Heart left ventricle (tissue), 13 donors: ENCODE measurements around the gene DDX53.

Experiments used
- CTCF ChIP-seq, 12 donors: fragments of 200-600 bp; sonication (generic) in 4 of 12; IDR thresholded peaks; one replicate each; pipeline versions ENCODE4 v1.5.0 to v1.8.0; 2018 to 2022; ENCODE audit warnings: antibody characterized with exemption in 12 of 12, mild to moderate bottlenecking in 5 of 12
- POLR2A ChIP-seq, 2 donors: fragments of 450-650 bp; IDR thresholded peaks; one replicate each; pipeline ENCODE4 v1.6.1; 2017; ENCODE audit warnings: antibody characterized with exemption in 2 of 2, mild to moderate bottlenecking in 2 of 2, moderate library complexity in 2 of 2
- donor health status: ischemic (EF 13 %, LVEDD 7.1; RV severe dilation, severe dysfunction).
- donor health status: DM: no; HTN: yes; CAD: no.
- donor health status: DM: no; HTN: no; CAD: no.
- donor health status: ischemic (EF 25% LVEDD 6.9; RV normal size, moderate dysfunction).
- donor health status: ischemic (EF 25% LVEDD 5.7; RV mildly dilated, moderate dysfunction).
- donor health status: ischemic (EF 35%, LVEDD 5.7; RV mildly dilated, moderate dysfunction).
- donor health status: nonischemic (EF 11% LVEDD 7.7; RV severe dilation, severe dysfunction).
- donor health status: DM: yes; HTN: yes; CAD: no.
- donor health status: PGD.
- donor health status: ischemic (EF 29% LVEDD 5.4; RV normal size, mild dysfunction).
- donor health status: nonischemic (EF 23%, LVEDD 6.1; RV moderate dilation, normal function).

- no peak for TF ChIP-seq CTCF (IDR thresholded peaks at IDR 0.05)
- no peak for TF ChIP-seq POLR2A (IDR thresholded peaks at IDR 0.05)
Observed at GRCh38 chrX:22952010-22952409, 47.8 kb upstream of the DDX53 start.
